ENCODE measurements around the gene VAV2.

Gene VAV2

GRCh38 chr9:133735415-133735775 lies 256.7 kb downstream of the VAV2 start:
- TF ChIP-seq CTCF (IDR thresholded peaks at IDR 0.05; ENCODE audit: low read depth, low read length, missing control alignments): no peak
- no peak for DNase-seq (ENCODE audit: low read depth)
- H3K4me3 ChIP-seq (ENCODE audit: low read depth, low read length): no peak overlapping the region

DNA sequence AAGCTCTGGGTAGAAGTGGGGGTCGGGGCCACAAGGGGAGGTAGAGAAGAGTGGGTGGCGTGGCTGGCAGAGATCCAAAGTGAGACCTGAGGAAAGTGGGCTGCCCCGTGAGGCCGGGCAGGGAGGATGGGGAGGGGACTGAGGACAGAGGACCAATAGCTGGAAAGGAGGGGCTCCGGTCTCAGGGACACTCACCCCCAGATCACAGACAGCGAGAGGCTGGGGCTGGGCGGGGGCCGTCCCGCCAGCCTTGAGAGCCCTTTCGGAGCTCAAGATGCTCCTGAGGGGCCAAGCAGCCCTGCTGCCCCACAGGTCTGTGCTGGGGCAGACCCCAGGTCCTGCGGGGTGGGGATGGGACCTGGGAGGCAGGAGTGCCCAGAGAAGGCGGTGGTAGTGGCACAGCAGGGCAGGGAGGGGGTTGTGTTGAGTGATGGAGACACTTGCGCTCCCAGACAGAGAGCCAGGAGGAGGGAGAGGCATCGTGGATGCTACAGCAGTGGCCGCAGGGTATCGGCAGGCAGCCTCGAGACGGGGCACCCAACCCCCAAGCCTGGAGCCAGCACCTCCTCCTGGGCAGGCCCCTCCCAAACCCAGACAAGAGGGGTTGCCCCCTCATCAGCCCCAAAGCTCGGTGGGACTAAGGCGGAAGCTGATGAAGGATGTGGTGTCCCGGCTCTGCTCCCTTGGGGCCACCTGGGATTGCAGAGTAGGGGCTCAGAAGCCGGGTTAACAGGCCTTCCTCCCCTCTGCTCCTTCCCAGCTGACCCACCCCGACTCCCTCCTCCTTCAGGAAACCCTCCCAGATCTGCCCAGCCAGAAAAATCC lies 257.3 kb downstream of the VAV2 start:
- H3K4me3 ChIP-seq (ENCODE audit: low read depth, low read length): no peak overlapping the region
- no peak for TF ChIP-seq CTCF (IDR thresholded peaks at IDR 0.05; ENCODE audit: low read depth, low read length, missing control alignments)
- DNase-seq (ENCODE audit: low read depth): no peak

DNA sequence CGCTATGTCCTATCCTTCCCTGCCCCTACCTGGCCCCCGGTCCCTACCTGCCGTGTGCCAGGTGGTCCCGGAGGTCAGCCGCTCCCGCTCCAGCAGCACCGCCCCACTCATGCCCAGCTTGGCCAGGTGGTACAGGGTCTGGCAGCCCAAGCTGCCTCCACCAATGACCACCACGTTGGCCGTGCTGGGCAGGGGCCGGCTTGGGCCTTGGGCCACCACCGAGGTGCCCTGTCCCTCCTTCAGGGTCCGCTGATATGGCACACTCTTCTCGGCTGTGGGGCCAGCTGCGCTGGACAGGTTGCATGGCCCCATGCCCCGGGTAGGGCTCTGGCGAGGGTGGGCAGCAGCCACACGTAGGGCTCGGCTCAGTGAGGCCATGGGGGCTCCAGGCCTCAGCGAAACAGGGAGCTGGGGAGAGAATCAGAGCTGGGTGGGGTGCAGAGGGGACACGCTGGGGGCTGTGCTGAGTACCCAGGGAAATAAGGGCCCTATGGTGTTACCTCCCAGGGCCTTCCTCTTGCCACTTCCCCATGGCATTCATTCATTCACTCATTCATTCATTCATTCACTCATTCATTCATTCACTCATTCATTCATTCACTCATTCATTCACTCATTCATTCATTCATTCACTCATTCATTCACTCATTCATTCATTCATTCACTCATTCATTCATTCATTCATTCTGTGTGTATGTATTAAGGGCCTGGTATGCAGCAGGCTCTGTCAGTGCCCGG lies 258.2 kb downstream of the VAV2 start:
- H3K4me3 ChIP-seq (ENCODE audit: low read depth, low read length): no peak overlapping the region
- TF ChIP-seq CTCF (IDR thresholded peaks at IDR 0.05; ENCODE audit: low read depth, low read length, missing control alignments): no peak
- DNase-seq (ENCODE audit: low read depth): no peak

GRCh38 chr9:133733421-133733795 lies 258.7 kb downstream of the VAV2 start:
- DNase-seq (ENCODE audit: low read depth): no peak
- no peak for TF ChIP-seq CTCF (IDR thresholded peaks at IDR 0.05; ENCODE audit: low read depth, low read length, missing control alignments)
- no peak overlapping the region for H3K4me3 ChIP-seq (ENCODE audit: low read depth, low read length)

- DNase-seq (ENCODE audit: low read depth): no peak
- no peak for TF ChIP-seq CTCF (IDR thresholded peaks at IDR 0.05; ENCODE audit: low read depth, low read length, missing control alignments)
Measured at GRCh38 chr9:133732639-133733408, 259.3 kb downstream of the VAV2 start.

DNA sequence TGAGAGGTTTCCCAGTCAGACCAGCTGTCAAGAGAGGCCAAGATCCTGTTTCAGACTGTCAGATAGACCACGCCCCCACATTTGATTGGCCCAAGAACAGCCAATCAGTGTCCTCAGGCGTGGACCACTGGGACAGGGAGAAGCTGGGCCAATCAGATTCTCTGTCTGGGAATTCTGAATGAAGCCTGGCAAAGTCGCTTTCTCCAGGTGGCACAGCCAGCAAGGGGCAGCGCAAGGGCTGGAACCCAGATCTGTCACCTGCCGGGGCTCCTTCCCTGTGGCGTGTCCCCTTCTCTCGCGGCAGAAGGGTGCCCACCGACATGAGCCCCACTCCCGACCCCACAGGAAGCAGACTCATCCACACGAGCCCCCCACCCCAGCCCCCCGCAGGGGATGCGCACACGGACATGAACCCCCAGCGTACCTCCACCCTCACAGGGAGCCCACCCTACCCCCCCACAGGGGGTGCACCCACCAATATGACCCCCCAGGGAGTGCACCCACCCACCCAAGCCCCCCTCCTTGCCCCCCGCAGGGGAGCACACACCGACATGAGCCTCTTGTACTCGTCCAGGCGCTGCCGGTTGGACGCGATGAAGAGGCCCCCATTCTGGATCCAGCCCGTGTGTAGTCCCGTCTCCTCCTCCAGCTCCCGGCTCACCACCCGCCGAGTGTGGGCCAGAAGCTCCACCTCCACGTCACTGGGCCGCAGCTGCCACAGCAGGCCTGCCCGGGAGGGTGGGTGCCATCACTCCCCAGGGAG lies 260.1 kb downstream of the VAV2 start:
- no peak overlapping the region for H3K4me3 ChIP-seq (ENCODE audit: low read depth, low read length)
- no peak for TF ChIP-seq CTCF (IDR thresholded peaks at IDR 0.05; ENCODE audit: low read depth, low read length, missing control alignments)
- DNase-seq (ENCODE audit: low read depth): no peak

More at GRCh38 chr9:133732639-133733408, 259.3 kb downstream of the VAV2 start:
- no peak overlapping the region for H3K4me3 ChIP-seq (ENCODE audit: low read depth, low read length)
